SK-N-SH (cell line): Measurements from ENCODE around the gene APBB2.
A peak's percentile ranks its signal among the peaks of the same experiment; 100 is the strongest.

Experiments
- JUND ChIP-seq: IDR thresholded peaks from 2 replicates; pipeline ENCODE4 v1.4.0; 2012
- POLR2AphosphoS5 ChIP-seq: IDR thresholded peaks from 2 replicates; pipeline ENCODE4 v1.6.1; 2012; ENCODE audit warnings: low read depth, low read length
- TF ChIP-seq, protein P1 (sequence below): IDR thresholded peaks from 2 replicates; pipeline ENCODE4 v1.6.1; 2012; ENCODE audit warnings: mild to moderate bottlenecking, low read depth, low read length, moderate library complexity
- TF ChIP-seq, protein P2 (sequence below): fragments of 200-600 bp; sonication (generic); IDR thresholded peaks from 2 replicates; pipeline ENCODE4 v1.6.1; 2017; ENCODE audit warnings: antibody characterized with exemption, mild to moderate bottlenecking, moderate library complexity

DNA sequence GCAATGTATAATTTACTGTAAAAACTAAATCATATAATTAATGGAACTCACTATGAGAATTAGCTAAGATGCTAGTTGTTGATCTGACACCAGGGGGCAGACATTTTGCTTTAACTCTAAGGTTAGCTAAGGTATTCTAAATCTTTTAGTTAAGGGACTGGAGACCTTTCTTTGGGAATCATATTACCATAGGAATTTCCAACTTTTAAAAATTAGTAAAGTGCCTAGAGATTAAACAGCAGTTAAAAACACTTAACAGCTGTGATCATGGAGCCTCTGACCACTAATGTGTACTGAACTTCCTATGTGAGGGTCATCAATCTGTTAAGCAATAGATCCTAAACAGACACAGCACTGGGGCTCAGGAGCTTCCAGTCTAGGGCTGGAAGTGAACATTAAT is 238.0 kb downstream of the APBB2 start:
- TF ChIP-seq, protein P1, sequence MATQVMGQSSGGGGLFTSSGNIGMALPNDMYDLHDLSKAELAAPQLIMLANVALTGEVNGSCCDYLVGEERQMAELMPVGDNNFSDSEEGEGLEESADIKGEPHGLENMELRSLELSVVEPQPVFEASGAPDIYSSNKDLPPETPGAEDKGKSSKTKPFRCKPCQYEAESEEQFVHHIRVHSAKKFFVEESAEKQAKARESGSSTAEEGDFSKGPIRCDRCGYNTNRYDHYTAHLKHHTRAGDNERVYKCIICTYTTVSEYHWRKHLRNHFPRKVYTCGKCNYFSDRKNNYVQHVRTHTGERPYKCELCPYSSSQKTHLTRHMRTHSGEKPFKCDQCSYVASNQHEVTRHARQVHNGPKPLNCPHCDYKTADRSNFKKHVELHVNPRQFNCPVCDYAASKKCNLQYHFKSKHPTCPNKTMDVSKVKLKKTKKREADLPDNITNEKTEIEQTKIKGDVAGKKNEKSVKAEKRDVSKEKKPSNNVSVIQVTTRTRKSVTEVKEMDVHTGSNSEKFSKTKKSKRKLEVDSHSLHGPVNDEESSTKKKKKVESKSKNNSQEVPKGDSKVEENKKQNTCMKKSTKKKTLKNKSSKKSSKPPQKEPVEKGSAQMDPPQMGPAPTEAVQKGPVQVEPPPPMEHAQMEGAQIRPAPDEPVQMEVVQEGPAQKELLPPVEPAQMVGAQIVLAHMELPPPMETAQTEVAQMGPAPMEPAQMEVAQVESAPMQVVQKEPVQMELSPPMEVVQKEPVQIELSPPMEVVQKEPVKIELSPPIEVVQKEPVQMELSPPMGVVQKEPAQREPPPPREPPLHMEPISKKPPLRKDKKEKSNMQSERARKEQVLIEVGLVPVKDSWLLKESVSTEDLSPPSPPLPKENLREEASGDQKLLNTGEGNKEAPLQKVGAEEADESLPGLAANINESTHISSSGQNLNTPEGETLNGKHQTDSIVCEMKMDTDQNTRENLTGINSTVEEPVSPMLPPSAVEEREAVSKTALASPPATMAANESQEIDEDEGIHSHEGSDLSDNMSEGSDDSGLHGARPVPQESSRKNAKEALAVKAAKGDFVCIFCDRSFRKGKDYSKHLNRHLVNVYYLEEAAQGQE, result no peak
- TF ChIP-seq, protein P2, sequence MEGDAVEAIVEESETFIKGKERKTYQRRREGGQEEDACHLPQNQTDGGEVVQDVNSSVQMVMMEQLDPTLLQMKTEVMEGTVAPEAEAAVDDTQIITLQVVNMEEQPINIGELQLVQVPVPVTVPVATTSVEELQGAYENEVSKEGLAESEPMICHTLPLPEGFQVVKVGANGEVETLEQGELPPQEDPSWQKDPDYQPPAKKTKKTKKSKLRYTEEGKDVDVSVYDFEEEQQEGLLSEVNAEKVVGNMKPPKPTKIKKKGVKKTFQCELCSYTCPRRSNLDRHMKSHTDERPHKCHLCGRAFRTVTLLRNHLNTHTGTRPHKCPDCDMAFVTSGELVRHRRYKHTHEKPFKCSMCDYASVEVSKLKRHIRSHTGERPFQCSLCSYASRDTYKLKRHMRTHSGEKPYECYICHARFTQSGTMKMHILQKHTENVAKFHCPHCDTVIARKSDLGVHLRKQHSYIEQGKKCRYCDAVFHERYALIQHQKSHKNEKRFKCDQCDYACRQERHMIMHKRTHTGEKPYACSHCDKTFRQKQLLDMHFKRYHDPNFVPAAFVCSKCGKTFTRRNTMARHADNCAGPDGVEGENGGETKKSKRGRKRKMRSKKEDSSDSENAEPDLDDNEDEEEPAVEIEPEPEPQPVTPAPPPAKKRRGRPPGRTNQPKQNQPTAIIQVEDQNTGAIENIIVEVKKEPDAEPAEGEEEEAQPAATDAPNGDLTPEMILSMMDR, result peak; percentile 85
- TF ChIP-seq JUND (no peak), POLR2AphosphoS5 (no peak)
